22Rv1 (cell line): ENCODE measurements around the gene SMURF2.

Experiments used
- H3K27ac ChIP-seq: fragments of 450-650 bp; 2 replicates; pipeline ENCODE4 v1.5.1; 2017
- ZFX ChIP-seq: fragments of 450-650 bp; IDR thresholded peaks from 2 replicates; pipeline ENCODE4 v1.6.1; 2017; ENCODE audit warnings: antibody characterized with exemption, borderline replicate concordance
- TF ChIP-seq, protein P1 (sequence below): fragments of 450-650 bp; IDR thresholded peaks from 2 replicates; pipeline ENCODE4 v1.5.1; 2017; ENCODE audit warnings: mild to moderate bottlenecking

SMURF2 gene

DNA sequence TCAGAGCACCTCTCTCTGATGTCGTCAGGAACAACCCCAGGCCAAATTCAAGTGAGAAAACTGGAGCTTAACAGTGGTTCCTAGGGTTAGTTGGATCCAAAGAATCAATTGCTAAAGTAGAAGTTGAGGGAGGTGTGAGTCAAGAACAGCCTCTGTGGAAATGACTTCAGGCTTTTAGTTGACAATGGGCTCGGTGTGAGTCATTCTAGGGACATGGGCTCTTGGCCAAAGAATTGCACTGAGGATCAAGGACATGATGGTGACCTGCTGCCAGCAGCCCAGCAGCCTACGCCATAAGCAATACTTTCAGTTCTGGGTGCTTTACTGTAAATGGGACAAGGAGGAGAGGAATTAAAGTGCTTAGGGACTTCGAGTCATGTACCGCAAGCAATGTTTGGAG is 32.1 kb upstream of the SMURF2 start:
- no peak for TF ChIP-seq ZFX
- TF ChIP-seq, protein P1, sequence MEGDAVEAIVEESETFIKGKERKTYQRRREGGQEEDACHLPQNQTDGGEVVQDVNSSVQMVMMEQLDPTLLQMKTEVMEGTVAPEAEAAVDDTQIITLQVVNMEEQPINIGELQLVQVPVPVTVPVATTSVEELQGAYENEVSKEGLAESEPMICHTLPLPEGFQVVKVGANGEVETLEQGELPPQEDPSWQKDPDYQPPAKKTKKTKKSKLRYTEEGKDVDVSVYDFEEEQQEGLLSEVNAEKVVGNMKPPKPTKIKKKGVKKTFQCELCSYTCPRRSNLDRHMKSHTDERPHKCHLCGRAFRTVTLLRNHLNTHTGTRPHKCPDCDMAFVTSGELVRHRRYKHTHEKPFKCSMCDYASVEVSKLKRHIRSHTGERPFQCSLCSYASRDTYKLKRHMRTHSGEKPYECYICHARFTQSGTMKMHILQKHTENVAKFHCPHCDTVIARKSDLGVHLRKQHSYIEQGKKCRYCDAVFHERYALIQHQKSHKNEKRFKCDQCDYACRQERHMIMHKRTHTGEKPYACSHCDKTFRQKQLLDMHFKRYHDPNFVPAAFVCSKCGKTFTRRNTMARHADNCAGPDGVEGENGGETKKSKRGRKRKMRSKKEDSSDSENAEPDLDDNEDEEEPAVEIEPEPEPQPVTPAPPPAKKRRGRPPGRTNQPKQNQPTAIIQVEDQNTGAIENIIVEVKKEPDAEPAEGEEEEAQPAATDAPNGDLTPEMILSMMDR: no peak
- H3K27ac ChIP-seq: no peak overlapping the region

DNA sequence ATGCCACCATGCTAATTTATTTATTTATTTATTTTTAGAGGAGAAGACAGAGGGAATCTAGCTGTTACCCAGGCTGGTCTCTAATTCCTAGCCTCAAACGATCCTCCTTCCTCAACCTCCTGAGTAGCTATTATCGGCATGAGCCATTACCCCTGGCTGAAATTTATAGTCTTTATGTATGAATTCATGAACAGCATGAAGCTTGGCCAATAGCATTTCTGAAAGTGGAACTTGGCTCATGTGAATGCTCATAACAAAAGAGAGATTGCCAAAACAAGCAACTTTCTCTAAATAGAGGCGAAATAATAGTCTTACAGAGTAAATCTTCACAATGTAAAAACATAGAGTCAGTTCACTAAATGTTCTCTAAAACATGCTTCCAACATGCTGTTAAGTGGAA is 30.1 kb upstream of the SMURF2 start:
- TF ChIP-seq, protein P1: no peak
- no peak for TF ChIP-seq ZFX
- no peak overlapping the region for H3K27ac ChIP-seq

DNA sequence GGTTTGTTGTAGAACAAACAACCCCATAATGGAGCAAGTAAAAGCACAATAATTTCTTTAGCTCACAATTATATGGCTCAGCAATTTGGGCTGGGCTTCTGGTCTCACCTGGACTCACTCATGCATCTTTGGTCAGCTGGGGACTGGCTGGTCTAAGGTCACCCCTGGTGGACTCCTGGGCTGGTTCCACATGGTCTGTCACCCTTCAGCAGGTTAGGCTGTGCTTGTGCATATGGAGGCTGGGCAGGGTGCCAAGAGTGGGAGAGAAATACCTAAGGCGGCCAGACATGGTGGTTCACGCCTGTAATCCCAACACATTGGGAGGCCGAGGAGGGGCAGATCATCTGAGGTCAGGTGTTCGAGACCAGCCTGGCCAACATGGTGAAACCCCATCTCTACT is 27.0 kb upstream of the SMURF2 start:
- H3K27ac ChIP-seq: no peak overlapping the region
- TF ChIP-seq, protein P1: no peak
- TF ChIP-seq ZFX: no peak

DNA sequence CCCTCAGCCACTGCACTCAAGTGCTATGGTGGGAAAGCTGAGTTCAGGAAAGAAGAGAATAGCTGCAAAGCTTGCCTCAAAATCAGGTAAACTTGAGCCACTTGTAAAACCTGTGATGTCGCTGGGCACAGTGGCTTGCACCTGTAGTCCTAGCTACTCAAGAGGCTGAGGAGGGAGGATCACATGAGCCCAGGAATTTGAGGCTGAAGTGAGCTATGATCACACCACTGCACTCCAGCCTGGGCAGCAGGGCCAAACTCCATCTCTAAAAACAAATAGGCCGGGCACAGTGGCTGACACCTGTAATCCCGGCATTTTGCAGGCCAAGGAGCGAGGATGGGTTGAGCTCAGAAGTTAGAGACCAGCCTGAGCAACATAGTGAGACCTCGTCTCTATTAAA is 26.4 kb upstream of the SMURF2 start:
- no peak for TF ChIP-seq ZFX
- TF ChIP-seq, protein P1: no peak
- no peak overlapping the region for H3K27ac ChIP-seq

DNA sequence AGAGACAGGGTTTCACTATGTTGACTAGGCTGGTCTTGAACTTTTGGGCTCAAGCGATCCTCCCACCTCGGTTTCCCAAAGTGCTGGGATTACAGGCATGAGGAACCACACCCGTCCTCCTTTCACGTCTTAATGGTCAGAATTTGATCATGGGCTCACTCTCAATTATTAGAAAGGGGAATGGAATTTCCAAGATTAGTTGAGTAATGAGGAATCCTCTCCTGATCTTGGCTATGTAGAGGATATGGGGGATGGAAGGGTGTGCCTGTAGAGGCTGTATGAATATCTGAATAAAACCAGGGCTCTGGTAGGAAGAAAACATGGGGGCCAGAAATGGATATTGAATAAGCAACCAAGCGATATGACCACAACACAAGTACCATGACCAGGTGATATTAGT is 25.9 kb upstream of the SMURF2 start:
- no peak for TF ChIP-seq ZFX
- TF ChIP-seq, protein P1: no peak
- H3K27ac ChIP-seq: no peak overlapping the region

DNA sequence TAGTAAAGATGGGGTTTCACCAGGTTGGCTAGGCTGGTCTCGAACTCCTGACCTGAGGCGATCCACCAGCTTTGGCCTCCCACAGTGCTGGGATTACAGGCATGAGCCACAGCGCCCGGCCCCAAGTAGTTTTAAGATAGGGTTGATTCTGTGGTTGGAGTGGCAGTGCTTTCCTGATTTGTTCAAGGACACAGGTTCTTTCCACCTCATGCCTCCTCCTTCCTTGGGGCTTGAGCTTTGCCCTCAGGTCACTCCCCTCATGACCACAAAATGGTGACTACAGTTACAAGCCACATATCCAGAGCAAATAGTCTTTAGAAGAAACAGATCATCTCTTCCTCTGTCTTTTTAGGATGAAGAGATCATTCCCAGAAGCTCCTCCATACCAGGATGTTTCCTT is 25.3 kb upstream of the SMURF2 start:
- H3K27ac ChIP-seq: no peak overlapping the region
- TF ChIP-seq, protein P1: no peak
- TF ChIP-seq ZFX: no peak

DNA sequence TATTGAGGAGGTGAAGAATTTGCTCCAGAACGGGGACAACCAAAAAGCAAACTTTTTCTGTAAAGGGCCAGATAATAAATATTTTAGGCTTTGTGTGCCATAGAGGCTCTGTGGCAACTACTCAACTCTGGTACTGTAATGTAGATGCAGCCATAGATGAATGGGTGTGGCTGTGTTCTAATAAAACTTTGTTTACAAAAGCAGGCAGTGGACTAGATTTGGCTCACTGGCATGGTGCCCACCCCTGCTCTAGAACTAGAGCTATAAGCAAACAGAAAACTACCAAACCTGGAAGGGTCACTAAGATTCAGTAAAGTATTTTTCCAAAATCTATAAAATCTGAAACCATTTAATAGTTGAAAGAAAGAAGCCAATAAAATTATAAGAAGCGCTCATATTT is 24.6 kb upstream of the SMURF2 start:
- no peak overlapping the region for H3K27ac ChIP-seq
- no peak for TF ChIP-seq ZFX
- TF ChIP-seq, protein P1: no peak
